GM12878 (cell line): ENCODE results near the gene UBAP1L. TPM values are rescaled to one million over a fixed set of nuclear protein-coding genes. Genes with fewer than 3 reads are reported as not detected.
A peak's percentile ranks its signal among the peaks of the same experiment; 100 is the strongest.

Experiments used
- ASH2L ChIP-seq: fragments of 300-600, 200-600 bp; sonication (generic); IDR thresholded peaks from 2 replicates; pipeline ENCODE4 v1.6.1; 2017; ENCODE audit warnings: low read depth, mild to moderate bottlenecking, borderline replicate concordance
- ATF7 ChIP-seq: fragments of 450-650 bp; IDR thresholded peaks from 2 replicates; pipeline ENCODE4 v1.6.1; 2016; ENCODE audit warnings: low read depth, mild to moderate bottlenecking
- BACH1 ChIP-seq: fragments of 450-650 bp; IDR thresholded peaks from 2 replicates; pipeline ENCODE4 v1.6.1; 2017; ENCODE audit warnings: mild to moderate bottlenecking, borderline replicate concordance
- BMI1 ChIP-seq: fragments of 450-650 bp; IDR thresholded peaks from 2 replicates; pipeline ENCODE4 v1.6.1; 2016; ENCODE audit warnings: mild to moderate bottlenecking, moderate library complexity, borderline replicate concordance
- BRCA1 ChIP-seq: IDR thresholded peaks from 2 replicates; pipeline ENCODE4 v1.6.1; 2011; ENCODE audit warnings: low read depth, low read length, improper control_type of control experiment
- CBX3 ChIP-seq: fragments of 200-600 bp; sonication (generic); IDR thresholded peaks from 2 replicates; pipeline ENCODE4 v1.6.1; 2016; ENCODE audit warnings: low read depth, borderline replicate concordance
- CREM ChIP-seq: IDR thresholded peaks from 2 replicates; pipeline ENCODE4 v1.6.1; 2014; ENCODE audit warnings: antibody characterized with exemption, low read depth
- EZH2 ChIP-seq: IDR thresholded peaks from 2 replicates; pipeline ENCODE4 v1.6.1; 2012; ENCODE audit warnings: low read depth, mild to moderate bottlenecking, control low read depth, inconsistent platforms, low read length, borderline replicate concordance; ENCODE audit not compliant: control insufficient read depth
- GABPA ChIP-seq: IDR thresholded peaks from 2 replicates; pipeline ENCODE4 v1.6.1; 2014; ENCODE audit warnings: antibody characterized with exemption, low read depth, mild to moderate bottlenecking, inconsistent platforms
- GATAD2B ChIP-seq: fragments of 450-650 bp; conservative IDR thresholded peaks from 2 replicates; pipeline ENCODE4 v1.6.1; 2017; ENCODE audit warnings: low read depth, mild to moderate bottlenecking, moderate library complexity
- HDAC2 ChIP-seq: fragments of 200-600 bp; sonication (generic); IDR thresholded peaks from 2 replicates; pipeline ENCODE4 v1.6.1; 2017
- IKZF1 ChIP-seq: fragments of 450-650 bp; conservative IDR thresholded peaks from 2 replicates; pipeline ENCODE4 v1.6.1; 2017; ENCODE audit warnings: antibody characterized with exemption, mild to moderate bottlenecking
- JUNB ChIP-seq: IDR thresholded peaks from 2 replicates; pipeline ENCODE4 v1.6.1; 2016; ENCODE audit warnings: antibody characterized with exemption, mild to moderate bottlenecking
- KAT2A ChIP-seq: conservative IDR thresholded peaks from 2 replicates; pipeline ENCODE4 v1.6.1; 2011; ENCODE audit warnings: low read depth, low read length; ENCODE audit not compliant: control insufficient read depth
- MEF2B ChIP-seq: fragments of 450-650 bp; IDR thresholded peaks from 2 replicates; pipeline ENCODE4 v1.6.1; 2018; ENCODE audit warnings: mild to moderate bottlenecking, moderate library complexity; ENCODE audit not compliant: partially characterized antibody, poor library complexity, severe bottlenecking
- NFYB ChIP-seq: IDR thresholded peaks from 2 replicates; pipeline ENCODE4 v1.6.1; 2011; ENCODE audit warnings: low read depth, mild to moderate bottlenecking, low read length, improper control_type of control experiment, moderate library complexity; ENCODE audit not compliant: insufficient read depth
- NR2C2 ChIP-seq: IDR thresholded peaks from 2 replicates; pipeline ENCODE4 v1.6.1; 2011; ENCODE audit warnings: borderline replicate concordance, low read depth; ENCODE audit not compliant: control insufficient read depth, insufficient read length
- POLR2A ChIP-seq: IDR thresholded peaks from 2 replicates; pipeline ENCODE4 v1.6.1; 2011; ENCODE audit warnings: low read depth, mild to moderate bottlenecking, low read length
- POLR2AphosphoS2 ChIP-seq: IDR thresholded peaks from 2 replicates; pipeline ENCODE4 v1.6.1; 2011; ENCODE audit warnings: low read depth, mild to moderate bottlenecking, low read length, improper control_type of control experiment, moderate library complexity
- POU2F2 ChIP-seq: IDR thresholded peaks from 3 replicates; pipeline ENCODE4 v1.6.1; 2011; ENCODE audit warnings: low read depth, mild to moderate bottlenecking, low read length, borderline replicate concordance
- RB1 ChIP-seq: fragments of 450-650 bp; formaldehyde crosslinking; IDR thresholded peaks from 2 replicates; pipeline ENCODE4 v1.6.1; 2017; ENCODE audit warnings: mild to moderate bottlenecking, borderline replicate concordance
- RCOR1 ChIP-seq: conservative IDR thresholded peaks from 2 replicates; pipeline ENCODE4 v1.6.1; 2012; ENCODE audit warnings: low read depth, low read length, improper control_type of control experiment
- RELA ChIP-seq: fragments of 450-650 bp; IDR thresholded peaks from 2 replicates; pipeline ENCODE4 v1.8.0; 2014; ENCODE audit warnings: borderline replicate concordance; ENCODE audit not compliant: partially characterized antibody
- RUNX3 ChIP-seq: IDR thresholded peaks from 2 replicates; pipeline ENCODE4 v1.6.1; 2012; ENCODE audit warnings: low read length, inconsistent platforms
- SMAD1 ChIP-seq: fragments of 450-650 bp; IDR thresholded peaks from 2 replicates; pipeline ENCODE4 v1.6.1; 2018; ENCODE audit warnings: mild to moderate bottlenecking, low read depth; ENCODE audit not compliant: partially characterized antibody
- STAT1 ChIP-seq: fragments of 450-650 bp; conservative IDR thresholded peaks from 2 replicates; pipeline ENCODE4 v1.6.1; 2014; ENCODE audit warnings: antibody characterized with exemption, mild to moderate bottlenecking
- SUPT20H ChIP-seq: IDR thresholded peaks from 2 replicates; pipeline ENCODE4 v1.6.1; 2011; ENCODE audit warnings: low read depth, mild to moderate bottlenecking, low read length, moderate library complexity, borderline replicate concordance; ENCODE audit not compliant: control insufficient read depth
- TBL1XR1 ChIP-seq: IDR thresholded peaks from 2 replicates; pipeline ENCODE4 v1.6.1; 2012; ENCODE audit warnings: low read depth, low read length, improper control_type of control experiment
- ZNF274 ChIP-seq: IDR thresholded peaks from one replicate; pipeline ENCODE4 v1.8.0; 2011; ENCODE audit not compliant: insufficient read length, insufficient read depth
- polyA plus RNA-seq, 11 experiments: library from polyadenylated mRNA; depleted of rRNA in 4 of 11; unstranded in 6 of 11; stranded (reverse) in 5 of 11; fragments of >200 nt; fragmentation: Nextera tagmentation in 4 of 11; fragmentation: Illumina TruSeq in 1 of 11; extraction: Ambion mirVana in 4 of 11; extraction: Trizol in 1 of 11; gene quantifications; 1 replicate in 1 of 11; 2 replicates in 10 of 11; pipeline versions ENCODE4 v1.2.1 to v1.2.3, GENCODE V29; 2011 to 2016; ENCODE audit warnings: inconsistent platforms in 2 of 11, missing spikeins in 2 of 11, low read depth in 1 of 11
- total RNA-seq, 4 experiments: library from RNA; depleted of rRNA in 3 of 4; stranded (reverse); fragments of >200 nt in 3 of 4; fragmentation: Illumina TruSeq in 1 of 4; extraction: Trizol in 1 of 4; gene quantifications; 2 replicates each; pipeline versions ENCODE4 v1.2.1 to v1.2.3, GENCODE V29; 2013 to 2021
- TF ChIP-seq, protein P1 (sequence below): fragments of 450-650 bp; IDR thresholded peaks from 2 replicates; pipeline ENCODE4 v1.6.1; 2016; ENCODE audit warnings: mild to moderate bottlenecking
- TF ChIP-seq, protein P2 (sequence below): fragments of 450-650 bp; IDR thresholded peaks from 2 replicates; pipeline ENCODE4 v1.6.1; 2017; ENCODE audit warnings: low read depth, mild to moderate bottlenecking, moderate library complexity
- TF ChIP-seq, protein P3 (sequence below): IDR thresholded peaks from 2 replicates; pipeline ENCODE4 v1.6.1; 2011; ENCODE audit warnings: low read depth, low read length, improper control_type of control experiment, borderline replicate concordance

UBAP1L gene
- total and polyA plus RNA-seq, 10 of the 15 experiments (the other 5 are each of a cell fraction or from before 2014, with no cell fraction given) = 0.03 to 2.6 (median 1.0) TPM

DNA sequence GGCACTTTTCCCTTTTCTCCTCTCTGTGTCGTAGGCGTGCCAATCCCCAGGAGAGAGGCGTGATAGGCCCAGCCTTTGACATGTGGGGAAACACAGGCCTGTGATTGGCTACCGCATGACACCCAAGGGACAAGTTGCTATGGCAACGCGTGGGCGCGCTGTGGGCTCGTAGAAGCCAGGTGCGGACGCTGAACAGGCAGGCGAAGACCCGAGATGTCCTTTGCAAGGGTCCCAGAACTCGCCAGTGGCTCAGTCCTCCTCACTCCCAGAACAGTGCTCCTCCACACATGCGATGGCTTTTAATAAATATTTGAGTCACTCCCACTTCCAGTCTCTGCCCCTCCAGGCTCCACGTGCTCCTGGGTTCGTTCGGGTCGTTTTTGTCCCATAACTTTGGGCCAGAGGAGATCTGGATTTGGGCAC is 65.6 kb downstream of the UBAP1L start (continued):
- TF ChIP-seq ASH2L (no peak), POLR2AphosphoS2 (no peak), BACH1 (no peak), NR2C2 (no peak), NFYB (peak; percentile 98), GATAD2B (peak; percentile 51; the same call in 1 of the 2 replicates), RCOR1 (no peak), RUNX3 (peak; percentile 36; the same call in 1 of the 2 replicates), JUNB (no peak), RB1 (peak; percentile 81; the same call in 1 of the 2 replicates), KAT2A (no peak), BMI1 (peak; percentile 100), STAT1 (no peak), ATF7 (peak; percentile 17; the same call in 1 of the 2 replicates), GABPA (no peak), ZNF274 (no peak), EZH2 (no peak), HDAC2 (no peak), RELA (peak; percentile 65), SMAD1 (no peak), BRCA1 (no peak), POLR2A (no peak), POU2F2 (no peak), CREM (peak; percentile 24; the same call in 1 of the 2 replicates), IKZF1 (peak; percentile 59), TBL1XR1 (no peak), CBX3 (no peak), SUPT20H (no peak), MEF2B (peak; percentile 99)
- TF ChIP-seq, protein P1, sequence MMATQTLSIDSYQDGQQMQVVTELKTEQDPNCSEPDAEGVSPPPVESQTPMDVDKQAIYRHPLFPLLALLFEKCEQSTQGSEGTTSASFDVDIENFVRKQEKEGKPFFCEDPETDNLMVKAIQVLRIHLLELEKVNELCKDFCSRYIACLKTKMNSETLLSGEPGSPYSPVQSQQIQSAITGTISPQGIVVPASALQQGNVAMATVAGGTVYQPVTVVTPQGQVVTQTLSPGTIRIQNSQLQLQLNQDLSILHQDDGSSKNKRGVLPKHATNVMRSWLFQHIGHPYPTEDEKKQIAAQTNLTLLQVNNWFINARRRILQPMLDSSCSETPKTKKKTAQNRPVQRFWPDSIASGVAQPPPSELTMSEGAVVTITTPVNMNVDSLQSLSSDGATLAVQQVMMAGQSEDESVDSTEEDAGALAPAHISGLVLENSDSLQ = peak; percentile 88
- TF ChIP-seq, protein P2, sequence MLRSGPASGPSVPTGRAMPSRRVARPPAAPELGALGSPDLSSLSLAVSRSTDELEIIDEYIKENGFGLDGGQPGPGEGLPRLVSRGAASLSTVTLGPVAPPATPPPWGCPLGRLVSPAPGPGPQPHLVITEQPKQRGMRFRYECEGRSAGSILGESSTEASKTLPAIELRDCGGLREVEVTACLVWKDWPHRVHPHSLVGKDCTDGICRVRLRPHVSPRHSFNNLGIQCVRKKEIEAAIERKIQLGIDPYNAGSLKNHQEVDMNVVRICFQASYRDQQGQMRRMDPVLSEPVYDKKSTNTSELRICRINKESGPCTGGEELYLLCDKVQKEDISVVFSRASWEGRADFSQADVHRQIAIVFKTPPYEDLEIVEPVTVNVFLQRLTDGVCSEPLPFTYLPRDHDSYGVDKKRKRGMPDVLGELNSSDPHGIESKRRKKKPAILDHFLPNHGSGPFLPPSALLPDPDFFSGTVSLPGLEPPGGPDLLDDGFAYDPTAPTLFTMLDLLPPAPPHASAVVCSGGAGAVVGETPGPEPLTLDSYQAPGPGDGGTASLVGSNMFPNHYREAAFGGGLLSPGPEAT = no peak; the same call in 1 of the 2 replicates
- TF ChIP-seq, protein P3, sequence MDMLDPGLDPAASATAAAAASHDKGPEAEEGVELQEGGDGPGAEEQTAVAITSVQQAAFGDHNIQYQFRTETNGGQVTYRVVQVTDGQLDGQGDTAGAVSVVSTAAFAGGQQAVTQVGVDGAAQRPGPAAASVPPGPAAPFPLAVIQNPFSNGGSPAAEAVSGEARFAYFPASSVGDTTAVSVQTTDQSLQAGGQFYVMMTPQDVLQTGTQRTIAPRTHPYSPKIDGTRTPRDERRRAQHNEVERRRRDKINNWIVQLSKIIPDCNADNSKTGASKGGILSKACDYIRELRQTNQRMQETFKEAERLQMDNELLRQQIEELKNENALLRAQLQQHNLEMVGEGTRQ = peak; percentile 92
